ENCODE measurements around the gene STAMBP. TPM values are rescaled to one million over a fixed set of nuclear protein-coding genes. Genes with fewer than 3 reads are reported as not detected.

The STAMBP gene
- total and polyA plus RNA-seq, 2 of the 4 experiments (the other 2 are of a cell fraction): 29.7 to 38.7 TPM

DNA sequence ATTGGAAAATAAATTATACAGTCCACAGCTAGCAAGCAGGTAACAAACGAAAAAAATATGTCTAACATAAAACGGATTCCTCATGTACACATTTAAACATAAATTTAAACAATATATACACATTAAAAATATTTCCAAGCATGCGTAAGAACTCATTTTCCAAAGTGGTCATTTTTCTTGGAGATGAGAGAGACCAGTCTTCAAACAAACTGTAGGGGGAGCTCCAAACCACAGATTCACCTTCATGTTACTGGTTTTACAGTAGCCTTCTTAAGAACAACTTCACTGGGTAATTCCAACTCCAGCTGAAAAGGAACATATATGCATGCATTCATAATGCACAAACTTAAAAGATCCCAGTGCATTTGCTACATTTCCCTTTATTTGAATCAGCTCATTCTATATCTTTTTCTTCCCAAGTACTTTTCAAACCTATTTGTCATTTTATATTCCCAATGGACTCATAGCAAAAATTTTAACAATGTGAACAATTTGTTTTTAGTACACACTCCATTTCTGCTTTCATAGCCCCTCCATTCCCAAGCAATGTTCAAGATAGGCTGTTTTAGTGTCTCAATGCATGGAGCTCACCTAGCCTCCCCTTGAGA is 4.7 kb upstream of the STAMBP start:
- H2AK5ac ChIP-seq (ENCODE audit: low read depth, low read length): no peak overlapping the region
- no peak for TF ChIP-seq POLR2A (IDR thresholded peaks at IDR 0.05; ENCODE audit: low read depth, low read length)
- no peak for TF ChIP-seq NFE2L2 (IDR thresholded peaks at IDR 0.05; ENCODE audit: low read depth, low read length)
- TF ChIP-seq RFX5 (IDR thresholded peaks at IDR 0.05; ENCODE audit: low read depth, low read length): no peak
- no peak for TF ChIP-seq CHD1 (IDR thresholded peaks at IDR 0.05; ENCODE audit: low read depth, low read length)
- TF ChIP-seq RAD21 (IDR thresholded peaks at IDR 0.05; ENCODE audit: low read length): peak; percentile 92
- TF ChIP-seq CTCF (conservative IDR thresholded peaks at IDR 0.05; ENCODE audit: low read depth, low read length): peak; percentile 91
- no peak for TF ChIP-seq FOS (IDR thresholded peaks at IDR 0.05; ENCODE audit: low read depth, low read length)
- TF ChIP-seq MXI1 (IDR thresholded peaks at IDR 0.05; ENCODE audit: borderline replicate concordance, low read depth, low read length): no peak
- no peak for TF ChIP-seq MAZ (IDR thresholded peaks at IDR 0.05; ENCODE audit: borderline replicate concordance, low read depth, low read length)
- peak; percentile 75 for TF ChIP-seq SMC3 (IDR thresholded peaks at IDR 0.05; ENCODE audit: low read depth, low read length)
- H3K36me3 ChIP-seq (ENCODE audit: control insufficient read depth, insufficient read depth, low read length): no peaks in the 10 kb centered on the region
- ATAC-seq (ENCODE audit: low read depth): peak; percentile 55
- no peak overlapping the region for H4K91ac ChIP-seq (ENCODE audit: insufficient read depth, low read depth, low read length)
- H3K79me1 ChIP-seq (ENCODE audit: low read depth in 1 of 2, low read length in 2 of 2): peaks cover under 1 to 15% of the 10 kb centered on the region in 2 experiments; a peak in 3 of 4 replicates
- no peak overlapping the region for H2BK20ac ChIP-seq (ENCODE audit: low read depth, low read length)
- no peak overlapping the region for H2AK9ac ChIP-seq (replicated peaks; ENCODE audit: low read depth, low read length, poor library complexity)
- POLR2A ChIA-PET (ENCODE audit: unreplicated experiment): no interaction called here
- intact Hi-C loops (cut with micrococcal nuclease) (loop anchor here (1.0 kb wide), 2 partner anchors 323 to 511 kb away; partner anchors contain the start of gene BOLA3), in situ Hi-C loops (cut with MboI; ENCODE audit: low sequenced_read_pairs) (loop anchor here (10.0 to 25.0 kb wide), 2 partner anchors 161 to 513 kb away; partner anchors contain the start of genes SLC4A5 and TET3), dilution Hi-C loops (cut with HindIII; ENCODE audit: low sequenced_read_pairs, unreplicated experiment) (no loop called here)
- H2BK120ac ChIP-seq (ENCODE audit: low read depth, low read length): no peak overlapping the region
- no peak overlapping the region for H3K27ac ChIP-seq (ENCODE audit: insufficient read depth, low read length)
- H3K14ac ChIP-seq (replicated peaks; ENCODE audit: low read depth, low read length): no peak overlapping the region
- no peak overlapping the region for H4K8ac ChIP-seq (ENCODE audit: low read depth in 2 of 2, low read length in 2 of 2)
- H4K20me1 ChIP-seq (ENCODE audit: insufficient read depth, low read length): no peaks in the 10 kb centered on the region
- no peak overlapping the region for H3K56ac ChIP-seq (ENCODE audit: extremely low read depth, insufficient read depth, low read length)
- H3K4me2 ChIP-seq (ENCODE audit: low read depth, low read length): no peak overlapping the region
- H2BK5ac ChIP-seq (ENCODE audit: low read depth, low read length, poor library complexity, severe bottlenecking): no peak overlapping the region
- CTCF ChIA-PET: interaction anchor here (0.7 to 2.0 kb wide), 9 partner anchors 15 to 511 kb away, joined by 3 to 9 read pairs (median 4); no protein-coding TSS in a partner anchor
- no peaks in the 10 kb centered on the region for H3K9me3 ChIP-seq (ENCODE audit: control insufficient read depth, insufficient read depth, low read length)
- no peak overlapping the region for H4K5ac ChIP-seq (ENCODE audit: low read depth, low read length)
- no peak overlapping the region for H3K18ac ChIP-seq (ENCODE audit: low read depth, low read length)
- no peak overlapping the region for H3K4me3 ChIP-seq (ENCODE audit: insufficient read depth, low read depth, low read length)
- peaks cover 9% of the 10 kb centered on the region for H3K27me3 ChIP-seq (ENCODE audit: control insufficient read depth, insufficient read depth, low read length)
- no TSS peak for BruUV-seq (replicated peaks)
- peak; percentile 91 for DNase-seq
- H3K23ac ChIP-seq (ENCODE audit: low read depth, low read length): no peak overlapping the region; the same call in 1 of the 2 replicates
- no peaks in the 10 kb centered on the region for H3K4me1 ChIP-seq (ENCODE audit: control insufficient read depth, insufficient read depth, low read length)
- H2AFZ ChIP-seq (replicated peaks; ENCODE audit: low read length, poor library complexity): no peak overlapping the region
- no peak overlapping the region for H2BK15ac ChIP-seq (ENCODE audit: low read depth, low read length)
- no peaks in the 10 kb centered on the region for H3K9me1 ChIP-seq (ENCODE audit: insufficient read depth, low read length)
- H3K9ac ChIP-seq (ENCODE audit: low read depth, low read length): no peak overlapping the region
- WGBS, 2 experiments (ENCODE audit: extremely low coverage in 2 of 2, insufficient read length in 1 of 2): no CpG with 5 or more reads among the region's 3 CpGs
- H3K4ac ChIP-seq (ENCODE audit: low read depth, low read length): no peak overlapping the region

Data from IMR-90 (cell line).